Neutrophil (primary cell): ENCODE data around the gene BICDL2.
"Not testable (repeated sequence)": the region's sequence is repeated elsewhere in the genome, so short reads cannot be mapped to it uniquely, and the experiment has no call there.

Source experiments
- H3K27ac ChIP-seq: fragments of 200-600 bp; sonication (generic); 2 replicates; pipeline ENCODE4 v1.5.1; 2016; ENCODE audit warnings: mild to moderate bottlenecking, moderate library complexity
- H3K27me3 ChIP-seq: fragments of 200-600 bp; sonication (generic); 2 replicates; pipeline ENCODE4 v1.6.0; 2016; ENCODE audit warnings: mild to moderate bottlenecking
- H3K36me3 ChIP-seq: fragments of 200-600 bp; sonication (generic); 2 replicates; pipeline ENCODE4 v1.5.1; 2017
- H3K4me1 ChIP-seq, 2 experiments: fragments of 200-600 bp in 1 of 2; sonication (generic) in 1 of 2; 1 replicate in 1 of 2; 2 replicates in 1 of 2; pipeline versions ENCODE4 v1.5.1 to v1.6.1; 2013 to 2016; ENCODE audit warnings: low read depth in 1 of 2, low read length in 1 of 2, mild to moderate bottlenecking in 1 of 2, moderate library complexity in 1 of 2; ENCODE audit not compliant: control insufficient read depth in 1 of 2, insufficient read depth in 1 of 2
- H3K4me3 ChIP-seq, 2 experiments: fragments of 200-600 bp in 1 of 2; sonication (generic) in 1 of 2; 1 replicate in 1 of 2; 2 replicates in 1 of 2; pipeline ENCODE4 v1.5.1; 2013 to 2016; ENCODE audit warnings: low read depth in 1 of 2, low read length in 1 of 2, mild to moderate bottlenecking in 1 of 2, moderate library complexity in 1 of 2
- H3K9me3 ChIP-seq: fragments of 200-600 bp; sonication (generic); 2 replicates; pipeline ENCODE4 v1.5.1; 2016
- CTCF ChIP-seq: fragments of 200-600 bp; sonication (generic); IDR thresholded peaks from 2 replicates; pipeline ENCODE4 v1.5.1; 2016; ENCODE audit warnings: antibody characterized with exemption

BICDL2 gene

GRCh38 chr16:3071655-3072054 is 34.9 kb upstream of the BICDL2 start:
- peaks cover 72 to 73% of the 10 kb centered on the region in 2 experiments for H3K4me1 ChIP-seq
- H3K27me3 ChIP-seq, result no peaks in the 10 kb centered on the region
- peaks cover 5% of the 10 kb centered on the region for H3K36me3 ChIP-seq
- no peak overlapping the region for H3K4me3 ChIP-seq
- no peaks in the 10 kb centered on the region for H3K9me3 ChIP-seq
- H3K27ac ChIP-seq, result peak overlapping the region; percentile 91
- no peak for TF ChIP-seq CTCF

- Histone ChIP-seq H3K4me3 (no peak overlapping the region), H3K36me3 (no peaks in the 10 kb centered on the region), H3K27ac (peak overlapping the region; percentile 91), H3K27me3 (no peaks in the 10 kb centered on the region), H3K4me1 (peaks cover 62 to 63% of the 10 kb centered on the region in 2 experiments), H3K9me3 (no peaks in the 10 kb centered on the region)
- TF ChIP-seq CTCF, result no peak
Observed at GRCh38 chr16:3070608-3071111, 33.9 kb upstream of the BICDL2 start.

- peaks cover 47 to 48% of the 10 kb centered on the region in 2 experiments for H3K4me1 ChIP-seq
Observed at GRCh38 chr16:3069146-3069545, 32.4 kb upstream of the BICDL2 start.

GRCh38 chr16:3068487-3068886 is 31.7 kb upstream of the BICDL2 start:
- H3K4me1 ChIP-seq, result peaks cover 42 to 43% of the 10 kb centered on the region in 2 experiments

More at GRCh38 chr16:3069146-3069545, 32.4 kb upstream of the BICDL2 start:
- not testable (repeated sequence) for H3K36me3 ChIP-seq, H3K9me3 ChIP-seq, H3K27me3 ChIP-seq, H3K4me3 ChIP-seq
- H3K27ac ChIP-seq, result peak overlapping the region; percentile 31

GRCh38 chr16:3066440-3066748 is 29.6 kb upstream of the BICDL2 start:
- H3K4me1 ChIP-seq, result peaks cover 41 to 45% of the 10 kb centered on the region in 2 experiments
- H3K36me3 ChIP-seq, result no peaks in the 10 kb centered on the region
- H3K27me3 ChIP-seq, result no peaks in the 10 kb centered on the region
- no peaks in the 10 kb centered on the region for H3K9me3 ChIP-seq
- H3K4me3 ChIP-seq, result no peak overlapping the region
- no peak for TF ChIP-seq CTCF
- H3K27ac ChIP-seq, result no peak overlapping the region

More at GRCh38 chr16:3068487-3068886, 31.7 kb upstream of the BICDL2 start:
- no peak for TF ChIP-seq CTCF
- H3K36me3 ChIP-seq, result no peaks in the 10 kb centered on the region
- no peak overlapping the region for H3K27ac ChIP-seq
- H3K4me3 ChIP-seq, result no peak overlapping the region
- no peaks in the 10 kb centered on the region for H3K27me3 ChIP-seq
- no peaks in the 10 kb centered on the region for H3K9me3 ChIP-seq

GRCh38 chr16:3065742-3066439 is 29.1 kb upstream of the BICDL2 start:
- Histone ChIP-seq H3K4me1 (peaks cover 40 to 45% of the 10 kb centered on the region in 2 experiments), H3K4me3 (no peak overlapping the region), H3K27me3 (no peaks in the 10 kb centered on the region), H3K27ac (no peak overlapping the region), H3K36me3 (peaks cover under 1% of the 10 kb centered on the region), H3K9me3 (no peaks in the 10 kb centered on the region)
- no peak for TF ChIP-seq CTCF
